Stimulated activated CD4-positive, alpha-beta T cell treated with anti-CD3 and anti-CD28 coated beads, Interleukin-12 subunit alpha, Interleukin-12 subunit beta, amount 100 ng/mL, for 48 hours (primary cell): ENCODE data around the gene KDM4B.

Source experiments
- DNase-seq, 3 donors: peaks; one replicate each; pipeline ENCODE4 v3.0.0-alpha.2; 2020; ENCODE audit warnings: low read depth in 2 of 3, low spot score in 1 of 3

KDM4B gene

GRCh38 chr19:5032101-5032967 is 63.4 kb downstream of the KDM4B start:
- no peak for DNase-seq

GRCh38 chr19:5035105-5035761 is 66.3 kb downstream of the KDM4B start:
- DNase-seq: no peak

- DNase-seq: no peak
Measured at GRCh38 chr19:5035793-5036697, 67.1 kb downstream of the KDM4B start.

- no peak for DNase-seq
Measured at GRCh38 chr19:5036698-5037563, 68.0 kb downstream of the KDM4B start.

- DNase-seq: no peak
Measured at GRCh38 chr19:5037936-5038335, 69.0 kb downstream of the KDM4B start.

GRCh38 chr19:5038631-5039271 is 69.8 kb downstream of the KDM4B start:
- DNase-seq: no peak

- DNase-seq: no peak
Measured at GRCh38 chr19:5039642-5040543, 71.0 kb downstream of the KDM4B start.

GRCh38 chr19:5040544-5041167 is 71.7 kb downstream of the KDM4B start:
- no peak for DNase-seq

GRCh38 chr19:5041168-5041912 is 72.4 kb downstream of the KDM4B start:
- DNase-seq: no peak

- no peak for DNase-seq
Measured at GRCh38 chr19:5041913-5042187, 72.9 kb downstream of the KDM4B start.

GRCh38 chr19:5042556-5042955 is 73.6 kb downstream of the KDM4B start:
- no peak for DNase-seq

- DNase-seq: no peak
Measured at GRCh38 chr19:5045029-5045428, 76.1 kb downstream of the KDM4B start.

- DNase-seq: no peak
Measured at GRCh38 chr19:5045956-5046338, 77.0 kb downstream of the KDM4B start.

- DNase-seq: no peak
Measured at GRCh38 chr19:5046339-5047039, 77.6 kb downstream of the KDM4B start.

GRCh38 chr19:5047251-5047935 is 78.5 kb downstream of the KDM4B start:
- DNase-seq: no peak

GRCh38 chr19:5048091-5048726 is 79.3 kb downstream of the KDM4B start:
- DNase-seq: peak; percentile 35 to 56 (median 47)
